GM12892 (cell line): Measurements from ENCODE around the gene SUGCT.

Experiments used
- POLR2A ChIP-seq: IDR thresholded peaks from 2 replicates; pipeline ENCODE4 v1.6.1; 2011; ENCODE audit warnings: low read depth, low read length, control low read depth
- POLR2AphosphoS5 ChIP-seq: IDR thresholded peaks from 2 replicates; pipeline ENCODE4 v1.6.1; 2011; ENCODE audit warnings: low read depth, low read length, control low read depth

DNA sequence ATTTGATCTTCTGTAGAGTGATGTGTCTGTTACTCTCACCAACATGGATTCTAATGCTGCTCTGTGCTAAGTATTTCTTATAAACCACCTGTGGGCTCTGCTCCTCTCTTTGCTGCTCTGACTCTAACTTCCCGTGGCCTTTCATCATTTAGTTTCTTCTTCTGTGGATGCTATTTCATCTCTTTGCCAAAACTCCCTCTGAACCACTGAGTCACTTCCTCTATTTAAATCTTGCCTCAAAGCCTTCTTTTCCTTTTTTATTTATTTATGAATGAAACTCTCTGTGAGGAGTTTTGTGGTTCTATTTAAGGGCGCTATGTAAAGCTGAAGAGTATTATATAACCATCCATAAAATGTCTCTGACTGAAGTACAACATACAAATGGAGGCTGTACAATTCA is 538.5 kb downstream of the SUGCT start:
- TF ChIP-seq POLR2A (no peak), POLR2AphosphoS5 (no peak)
